ENCODE measurements around the gene DDR1.
A peak's percentile ranks its signal among the peaks of the same experiment; 100 is the strongest.

DDR1 gene

GRCh38 chr6:30881392-30882203 is 2.7 kb upstream of the DDR1 start:
- DNase-seq: no peak

GRCh38 chr6:30882204-30882758 is 2.0 kb upstream of the DDR1 start:
- no peak for DNase-seq

- DNase-seq: no peak
Observed at GRCh38 chr6:30882759-30883684, 1.3 kb upstream of the DDR1 start.

- DNase-seq: peak; percentile 43
Observed at GRCh38 chr6:30884521-30885480, 482 bp downstream of the DDR1 start.

- no peak for DNase-seq
Observed at GRCh38 chr6:30885481-30885998, 1.2 kb downstream of the DDR1 start.

GRCh38 chr6:30885999-30886896 is 1.9 kb downstream of the DDR1 start:
- DNase-seq: no peak

- no peak for DNase-seq
Observed at GRCh38 chr6:30886897-30887255, 2.6 kb downstream of the DDR1 start.

GRCh38 chr6:30887901-30888815 is 3.8 kb downstream of the DDR1 start:
- DNase-seq: no peak

- no peak for DNase-seq
Observed at GRCh38 chr6:30888816-30889495, 4.6 kb downstream of the DDR1 start.

- no peak for DNase-seq
Observed at GRCh38 chr6:30889496-30889885, 5.2 kb downstream of the DDR1 start.

GRCh38 chr6:30889921-30890645 is 5.8 kb downstream of the DDR1 start:
- DNase-seq: no peak

- DNase-seq: no peak
Observed at GRCh38 chr6:30890646-30891449, 6.5 kb downstream of the DDR1 start.

GRCh38 chr6:30891450-30891723 is 7.1 kb downstream of the DDR1 start:
- no peak for DNase-seq

- DNase-seq: peak; percentile 20
Observed at GRCh38 chr6:30891816-30892538, 7.7 kb downstream of the DDR1 start.

- no peak for DNase-seq
Observed at GRCh38 chr6:30893001-30893591, 8.8 kb downstream of the DDR1 start.

- DNase-seq: no peak
Observed at GRCh38 chr6:30893666-30894065, 9.3 kb downstream of the DDR1 start.

GRCh38 chr6:30894381-30894780 is 10.1 kb downstream of the DDR1 start:
- no peak for DNase-seq
